Mesenchymal stem cell (in vitro differentiated cells and primary cell): ENCODE results near the gene FUT1.

Experiments
- DNase-seq: peaks from one replicate; pipeline ENCODE4 v3.0.0-alpha.2; 2013
- H2AFZ ChIP-seq: one replicate; pipeline ENCODE4 v1.6.1; 2013; ENCODE audit warnings: low read depth, mild to moderate bottlenecking, control low read depth, inconsistent platforms, low read length, moderate library complexity
- H2AK5ac ChIP-seq: 2 replicates; pipeline ENCODE4 v1.6.1; 2013; ENCODE audit warnings: low read length, moderate library complexity, mild to moderate bottlenecking, inconsistent platforms; ENCODE audit not compliant: severe bottlenecking
- H2BK120ac ChIP-seq: one replicate; pipeline ENCODE4 v1.6.1; 2013; ENCODE audit warnings: low read depth, mild to moderate bottlenecking, inconsistent platforms, low read length, moderate library complexity
- H2BK12ac ChIP-seq, 2 experiments: one replicate each; pipeline ENCODE4 v1.6.1; 2013; ENCODE audit warnings: inconsistent platforms in 2 of 2, low read length in 2 of 2, mild to moderate bottlenecking in 2 of 2, moderate library complexity in 2 of 2, control low read depth in 1 of 2
- H2BK15ac ChIP-seq: one replicate; pipeline ENCODE4 v1.6.1; 2013; ENCODE audit warnings: mild to moderate bottlenecking, low read depth, inconsistent platforms; ENCODE audit not compliant: poor library complexity, severe bottlenecking
- H2BK5ac ChIP-seq: 2 replicates; pipeline ENCODE4 v1.6.1; 2013; ENCODE audit warnings: low read depth, mild to moderate bottlenecking, low read length, control low read depth, inconsistent platforms; ENCODE audit not compliant: poor library complexity, severe bottlenecking
- H3K14ac ChIP-seq, 2 experiments: one replicate each; pipeline ENCODE4 v1.6.1; 2013; ENCODE audit warnings: inconsistent platforms in 2 of 2, low read length in 2 of 2, control low read depth in 1 of 2, mild to moderate bottlenecking in 1 of 2, moderate library complexity in 1 of 2
- H3K18ac ChIP-seq, 2 experiments: one replicate each; pipeline ENCODE4 v1.6.1; 2013; ENCODE audit warnings: inconsistent platforms in 2 of 2, low read length in 2 of 2, control low read depth in 1 of 2, low read depth in 1 of 2, mild to moderate bottlenecking in 1 of 2
- H3K23ac ChIP-seq, 2 experiments: one replicate each; pipeline ENCODE4 v1.6.1; 2013; ENCODE audit warnings: inconsistent platforms in 2 of 2, low read length in 2 of 2, mild to moderate bottlenecking in 2 of 2, moderate library complexity in 2 of 2, control low read depth in 1 of 2
- H3K27ac ChIP-seq: 2 replicates; pipeline ENCODE4 v1.5.1; 2013; ENCODE audit warnings: mild to moderate bottlenecking, moderate library complexity, low read length, control low read depth, inconsistent platforms; ENCODE audit not compliant: poor library complexity, severe bottlenecking
- H3K27me3 ChIP-seq, 2 experiments: 2 replicates each; pipeline versions ENCODE4 v1.6.1 to v1.7.0; 2013; ENCODE audit warnings: low read length in 2 of 2, mild to moderate bottlenecking in 2 of 2, moderate library complexity in 2 of 2, control low read depth in 1 of 2, inconsistent platforms in 1 of 2; ENCODE audit not compliant: control insufficient read depth in 1 of 2, insufficient read depth in 1 of 2
- H3K36me3 ChIP-seq, 2 experiments: 2 replicates each; pipeline versions ENCODE4 v1.6.1 to v1.7.0; 2013; ENCODE audit warnings: low read length in 2 of 2, control low read depth in 1 of 2, inconsistent platforms in 1 of 2, low read depth in 1 of 2, mild to moderate bottlenecking in 1 of 2; ENCODE audit not compliant: insufficient read depth in 2 of 2, control insufficient read depth in 1 of 2
- H3K4ac ChIP-seq, 2 experiments: one replicate each; pipeline ENCODE4 v1.6.1; 2013; ENCODE audit warnings: inconsistent platforms in 2 of 2, low read length in 2 of 2, mild to moderate bottlenecking in 2 of 2, moderate library complexity in 2 of 2, control low read depth in 1 of 2, low read depth in 1 of 2
- H3K4me1 ChIP-seq: 2 replicates; pipeline ENCODE4 v1.6.1; 2013; ENCODE audit warnings: low read depth, low read length, control low read depth; ENCODE audit not compliant: control insufficient read depth, insufficient read depth
- H3K4me2 ChIP-seq: 2 replicates; pipeline ENCODE4 v1.6.1; 2013; ENCODE audit warnings: low read length, mild to moderate bottlenecking, inconsistent platforms; ENCODE audit not compliant: poor library complexity, severe bottlenecking
- H3K4me3 ChIP-seq, 2 experiments: 2 replicates each; pipeline versions ENCODE4 v1.5.1 to v1.7.0; 2013; ENCODE audit warnings: low read length in 2 of 2, mild to moderate bottlenecking in 2 of 2, control low read depth in 1 of 2, low read depth in 1 of 2; ENCODE audit not compliant: insufficient read depth in 1 of 2
- H3K79me1 ChIP-seq: replicated peaks from 2 replicates; pipeline ENCODE4 v1.6.1; 2013; ENCODE audit warnings: mild to moderate bottlenecking, control low read depth, low read length, inconsistent platforms; ENCODE audit not compliant: poor library complexity, severe bottlenecking
- H3K9ac ChIP-seq: 2 replicates; pipeline ENCODE4 v1.7.0; 2013; ENCODE audit warnings: mild to moderate bottlenecking, low read length, moderate library complexity
- H3K9me3 ChIP-seq: 2 replicates; pipeline ENCODE4 v1.7.0; 2013; ENCODE audit warnings: mild to moderate bottlenecking, low read length; ENCODE audit not compliant: control insufficient read depth
- H4K8ac ChIP-seq: one replicate; pipeline ENCODE4 v1.6.1; 2013; ENCODE audit warnings: inconsistent platforms, mild to moderate bottlenecking, low read length, moderate library complexity
- H4K91ac ChIP-seq: one replicate; pipeline ENCODE4 v1.6.1; 2013; ENCODE audit warnings: mild to moderate bottlenecking, low read length, inconsistent platforms
- WGBS: methylation state at CpG from one replicate; pipeline ENCODE4 v1.1.7; 2013; ENCODE audit warnings: mixed read lengths; 5-methylcytosine and 5-hydroxymethylcytosine counted together

Gene FUT1

GRCh38 chr19:48784527-48784926 lies 32.1 kb upstream of the FUT1 start:
- H2BK12ac ChIP-seq = no peak overlapping the region
- H3K4me1 ChIP-seq = peaks cover 6% of the 10 kb centered on the region
- H3K79me1 ChIP-seq = no peaks in the 10 kb centered on the region
- H3K4ac ChIP-seq = no peak overlapping the region
- no peak for DNase-seq
- H3K9ac ChIP-seq = no peak overlapping the region
- H2AFZ ChIP-seq = no peak overlapping the region
- no peak overlapping the region for H3K4me2 ChIP-seq
- no peaks in the 10 kb centered on the region for H3K27me3 ChIP-seq
- WGBS = 84% methylated on average over 5 of the region's 5 CpGs
- no peaks in the 10 kb centered on the region for H3K9me3 ChIP-seq
- no peak overlapping the region for H3K4me3 ChIP-seq
- H2BK120ac ChIP-seq = no peak overlapping the region
- H2AK5ac ChIP-seq = no peak overlapping the region
- H3K14ac ChIP-seq = no peak overlapping the region
- no peak overlapping the region for H2BK5ac ChIP-seq
- no peak overlapping the region for H2BK15ac ChIP-seq
- no peak overlapping the region for H3K23ac ChIP-seq
- no peaks in the 10 kb centered on the region for H3K36me3 ChIP-seq
- H4K91ac ChIP-seq = no peak overlapping the region
- H4K8ac ChIP-seq = no peak overlapping the region
- H3K27ac ChIP-seq = no peak overlapping the region
- H3K18ac ChIP-seq = no peak overlapping the region

GRCh38 chr19:48780631-48781391 lies 28.4 kb upstream of the FUT1 start:
- Histone ChIP-seq H3K4me3 (no peak overlapping the region), H3K14ac (no peak overlapping the region), H2BK12ac (peak overlapping the region; percentile 1 to 66), H2BK5ac (no peak overlapping the region), H3K27ac (no peak overlapping the region), H2BK15ac (no peak overlapping the region), H4K8ac (peak overlapping the region; percentile 80), H3K27me3 (no peaks in the 10 kb centered on the region), H2BK120ac (peak overlapping the region; percentile 49), H2AFZ (no peak overlapping the region), H4K91ac (no peak overlapping the region), H2AK5ac (no peak overlapping the region), H3K36me3 (no peaks in the 10 kb centered on the region), H3K23ac (no peak overlapping the region), H3K79me1 (no peaks in the 10 kb centered on the region), H3K4me1 (peaks cover 8% of the 10 kb centered on the region), H3K4ac (peak overlapping the region in 1 of 2 experiments; percentile 11), H3K18ac (peak overlapping the region; percentile 56 to 79), H3K9ac (no peak overlapping the region), H3K4me2 (no peak overlapping the region), H3K9me3 (no peaks in the 10 kb centered on the region)
- 33% methylated on average over 14 of the region's 14 CpGs for WGBS
- DNase-seq = peak; percentile 92

- Histone ChIP-seq H3K14ac (no peak overlapping the region), H2BK12ac (no peak overlapping the region), H3K4me2 (no peak overlapping the region), H3K23ac (no peak overlapping the region), H2AFZ (no peak overlapping the region), H4K8ac (no peak overlapping the region), H3K4me1 (peaks cover 8% of the 10 kb centered on the region), H3K4ac (no peak overlapping the region), H2BK5ac (no peak overlapping the region), H3K9me3 (no peaks in the 10 kb centered on the region), H3K9ac (no peak overlapping the region), H3K18ac (no peak overlapping the region), H2AK5ac (no peak overlapping the region), H2BK15ac (no peak overlapping the region), H2BK120ac (no peak overlapping the region), H4K91ac (no peak overlapping the region), H3K36me3 (no peaks in the 10 kb centered on the region), H3K79me1 (no peaks in the 10 kb centered on the region), H3K27me3 (no peaks in the 10 kb centered on the region), H3K4me3 (no peak overlapping the region), H3K27ac (no peak overlapping the region)
- WGBS = 100% methylated on average over 1 of the region's 1 CpG
- DNase-seq = no peak
Observed at GRCh38 chr19:48779636-48780035, 27.2 kb upstream of the FUT1 start.

GRCh38 chr19:48777720-48778119 lies 25.3 kb upstream of the FUT1 start:
- Histone ChIP-seq H3K18ac (no peak overlapping the region), H2BK5ac (no peak overlapping the region), H3K27ac (no peak overlapping the region), H4K8ac (no peak overlapping the region), H3K27me3 (no peaks in the 10 kb centered on the region), H3K14ac (no peak overlapping the region), H2AFZ (no peak overlapping the region), H3K36me3 (no peaks in the 10 kb centered on the region), H2AK5ac (no peak overlapping the region), H2BK120ac (no peak overlapping the region), H3K4me1 (peaks cover 8% of the 10 kb centered on the region), H3K4ac (no peak overlapping the region), H3K9me3 (no peaks in the 10 kb centered on the region), H4K91ac (peak overlapping the region; percentile 50), H3K4me2 (no peak overlapping the region), H3K9ac (no peak overlapping the region), H3K4me3 (no peak overlapping the region), H3K79me1 (no peaks in the 10 kb centered on the region), H3K23ac (no peak overlapping the region), H2BK12ac (no peak overlapping the region), H2BK15ac (no peak overlapping the region)
- 93% methylated on average over 10 of the region's 12 CpGs for WGBS
- DNase-seq = no peak
